ENCODE results near the gene CCDC136.

Gene CCDC136

GRCh38 chr7:128791121-128791971, at the start of gene CCDC136:
CCDC136 (plus strand) TSS chr7:128791968; CDS start chr7:128792412, 444 bp downstream.
- DNase-seq (ENCODE audit: low read depth in 2 of 2) = peak; percentile 61 to 71

- DNase-seq (ENCODE audit: low read depth in 2 of 2) = no peak
These were observed 49.6 kb upstream of the CCDC136 start for GRCh38 chr7:128742206-128742605.

GRCh38 chr7:128743112-128743772, 48.5 kb upstream of the CCDC136 start:
- DNase-seq (ENCODE audit: low read depth in 2 of 2) = no peak

- DNase-seq (ENCODE audit: low read depth in 2 of 2) = no peak
These were observed 47.3 kb upstream of the CCDC136 start for GRCh38 chr7:128744366-128744905.

GRCh38 chr7:128745706-128746105, 46.1 kb upstream of the CCDC136 start:
- DNase-seq (ENCODE audit: low read depth in 2 of 2) = no peak

GRCh38 chr7:128747327-128748079, 44.3 kb upstream of the CCDC136 start:
- DNase-seq (ENCODE audit: low read depth in 2 of 2) = no peak

- no peak for DNase-seq (ENCODE audit: low read depth in 2 of 2)
These were observed 39.5 kb upstream of the CCDC136 start for GRCh38 chr7:128752251-128752650.

GRCh38 chr7:128755075-128755818, 36.5 kb upstream of the CCDC136 start:
- no peak for DNase-seq (ENCODE audit: low read depth in 2 of 2)

GRCh38 chr7:128755819-128756476, 35.8 kb upstream of the CCDC136 start:
- no peak for DNase-seq (ENCODE audit: low read depth in 2 of 2)

- no peak for DNase-seq (ENCODE audit: low read depth in 2 of 2)
These were observed 34.6 kb upstream of the CCDC136 start for GRCh38 chr7:128757203-128757602.

GRCh38 chr7:128758553-128758952, 33.2 kb upstream of the CCDC136 start:
- no peak for DNase-seq (ENCODE audit: low read depth in 2 of 2)

GRCh38 chr7:128759242-128759641, 32.5 kb upstream of the CCDC136 start:
- no peak for DNase-seq (ENCODE audit: low read depth in 2 of 2)

GRCh38 chr7:128763541-128763940, 28.2 kb upstream of the CCDC136 start:
- no peak for DNase-seq (ENCODE audit: low read depth in 2 of 2)

- DNase-seq (ENCODE audit: low read depth in 2 of 2) = no peak
These were observed 24.2 kb upstream of the CCDC136 start for GRCh38 chr7:128767475-128768110.

- no peak for DNase-seq (ENCODE audit: low read depth in 2 of 2)
These were observed 21.5 kb upstream of the CCDC136 start for GRCh38 chr7:128770233-128770632.

- no peak for DNase-seq (ENCODE audit: low read depth in 2 of 2)
These were observed 18.2 kb upstream of the CCDC136 start for GRCh38 chr7:128773604-128774003.

- DNase-seq (ENCODE audit: low read depth in 2 of 2) = no peak
These were observed 17.6 kb upstream of the CCDC136 start for GRCh38 chr7:128774029-128774689.

- DNase-seq (ENCODE audit: low read depth in 2 of 2) = no peak
These were observed 16.8 kb upstream of the CCDC136 start for GRCh38 chr7:128774921-128775320.

- DNase-seq (ENCODE audit: low read depth in 2 of 2) = no peak
These were observed 15.9 kb upstream of the CCDC136 start, which contains the start of gene OPN1SW for GRCh38 chr7:128775744-128776474. OPN1SW (minus strand) TSS chr7:128775794; CDS start chr7:128775781, 13 bp downstream.

All from stimulated activated CD8-positive, alpha-beta memory T cell treated with anti-CD3 and anti-CD28 coated beads, Interleukin-15, amount 100 ng/mL, for 48 hours (primary cell).